Osteoblast (primary cell): Measurements from ENCODE around the gene ARL8A. TPM values are rescaled to one million over a fixed set of nuclear protein-coding genes. Genes with fewer than 3 reads are reported as not detected.

Source experiments
- DNase-seq: peaks from one replicate; pipeline ENCODE4 v3.0.0; 2011; ENCODE audit warnings: low spot score, mixed read lengths; ENCODE audit not compliant: insufficient read length; ENCODE audit errors: missing footprints
- H2AFZ ChIP-seq: 2 replicates; pipeline ENCODE4 v1.6.0; 2011; ENCODE audit warnings: mild to moderate bottlenecking, low read length
- H3K27ac ChIP-seq: 2 replicates; pipeline ENCODE4 v1.5.1; 2011; ENCODE audit warnings: mild to moderate bottlenecking, low read depth, low read length, moderate library complexity
- H3K27me3 ChIP-seq: 2 replicates; pipeline ENCODE4 v1.6.0; 2012; ENCODE audit warnings: mild to moderate bottlenecking, control low read depth, inconsistent platforms, low read length, moderate library complexity; ENCODE audit not compliant: insufficient read depth
- H3K36me3 ChIP-seq: 2 replicates; pipeline ENCODE4 v1.5.1; 2011; ENCODE audit warnings: mild to moderate bottlenecking, low read length, control low read depth, moderate library complexity; ENCODE audit not compliant: insufficient read depth
- H3K4me1 ChIP-seq: 2 replicates; pipeline ENCODE4 v1.5.1; 2011; ENCODE audit warnings: mild to moderate bottlenecking, low read length, control low read depth, moderate library complexity; ENCODE audit not compliant: insufficient read depth
- H3K4me2 ChIP-seq: 2 replicates; pipeline ENCODE4 v1.6.0; 2011; ENCODE audit warnings: mild to moderate bottlenecking, low read length; ENCODE audit not compliant: insufficient read depth
- H3K4me3 ChIP-seq: fragments of 200-600 bp; sonication (generic); 3 replicates; pipeline ENCODE4 v1.5.1; 2012; ENCODE audit warnings: mild to moderate bottlenecking, low read length, inconsistent platforms; ENCODE audit not compliant: insufficient read depth
- H3K79me2 ChIP-seq: 2 replicates; pipeline ENCODE4 v1.6.0; 2012; ENCODE audit warnings: mild to moderate bottlenecking, low read length, control low read depth, inconsistent platforms; ENCODE audit not compliant: insufficient read depth
- H3K9me3 ChIP-seq: 2 replicates; pipeline ENCODE4 v1.5.1; 2011; ENCODE audit warnings: low read depth, low read length, control low read depth
- H4K20me1 ChIP-seq: 2 replicates; pipeline ENCODE4 v1.6.0; 2012; ENCODE audit warnings: mild to moderate bottlenecking, low read length, control low read depth; ENCODE audit not compliant: insufficient read depth
- total RNA-seq: library from RNA; depleted of rRNA; stranded (reverse); fragments of >200 nt; gene quantifications from 2 replicates; pipeline ENCODE4 v1.2.3, GENCODE V29; 2012
- TF ChIP-seq, protein P1 (sequence below): IDR thresholded peaks from 2 replicates; pipeline ENCODE4 v1.5.1; 2011; ENCODE audit warnings: mild to moderate bottlenecking, low read depth, low read length, moderate library complexity; ENCODE audit errors: extremely low read depth

ARL8A gene
- total RNA-seq, 1 donor: 24.2 TPM

DNA sequence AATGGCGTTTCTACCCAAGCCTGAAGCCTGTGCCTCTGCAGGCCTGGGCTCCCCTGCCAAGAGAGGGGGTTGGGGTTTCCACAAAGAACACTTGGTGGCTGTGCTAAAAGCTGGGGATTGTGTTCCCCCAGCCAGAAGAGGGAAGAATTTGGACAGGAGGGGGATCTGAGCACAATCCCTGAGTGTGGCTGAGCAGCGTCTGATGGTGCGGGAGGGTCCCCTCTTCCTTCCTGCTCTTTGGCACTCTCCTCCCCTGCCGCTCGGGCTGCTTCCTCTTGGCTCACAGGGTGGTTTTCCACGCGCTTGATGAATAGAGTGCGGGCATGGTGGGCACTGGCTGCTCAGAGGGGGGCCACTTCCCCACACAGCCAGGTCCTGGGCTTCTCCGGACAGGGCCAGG, 18.1 kb downstream of the ARL8A start:
- peak; percentile 48 for DNase-seq

DNA sequence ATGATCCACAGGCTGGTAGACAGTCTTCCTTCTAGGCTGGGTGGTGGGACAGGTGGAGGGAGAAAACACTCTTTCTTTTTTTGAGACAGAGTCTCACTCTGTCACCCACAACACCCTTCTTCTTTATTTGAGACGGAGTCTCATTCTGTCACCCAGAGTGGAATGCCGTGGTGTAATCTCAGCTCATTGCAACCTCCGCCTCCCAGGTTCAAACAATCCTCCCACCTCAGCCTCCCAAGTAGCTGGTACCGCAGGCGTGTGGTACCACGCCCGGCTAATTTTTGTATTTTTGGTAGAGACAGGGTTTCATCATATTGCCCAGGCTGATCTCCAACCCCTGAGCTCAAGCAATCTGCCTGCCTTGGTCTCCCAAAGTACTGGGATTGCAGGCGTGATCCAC, 18.9 kb downstream of the ARL8A start:
- no peaks in the 10 kb centered on the region for H3K9me3 ChIP-seq
- no peak overlapping the region for H2AFZ ChIP-seq
- no peak for DNase-seq
- H3K36me3 ChIP-seq: no peaks in the 10 kb centered on the region
- H3K4me2 ChIP-seq: no peak overlapping the region
- H4K20me1 ChIP-seq: no peaks in the 10 kb centered on the region
- peaks cover 4% of the 10 kb centered on the region for H3K4me1 ChIP-seq
- peaks cover 14% of the 10 kb centered on the region for H3K27me3 ChIP-seq
- H3K79me2 ChIP-seq: no peaks in the 10 kb centered on the region
- no peak overlapping the region for H3K27ac ChIP-seq
- TF ChIP-seq, protein P1, sequence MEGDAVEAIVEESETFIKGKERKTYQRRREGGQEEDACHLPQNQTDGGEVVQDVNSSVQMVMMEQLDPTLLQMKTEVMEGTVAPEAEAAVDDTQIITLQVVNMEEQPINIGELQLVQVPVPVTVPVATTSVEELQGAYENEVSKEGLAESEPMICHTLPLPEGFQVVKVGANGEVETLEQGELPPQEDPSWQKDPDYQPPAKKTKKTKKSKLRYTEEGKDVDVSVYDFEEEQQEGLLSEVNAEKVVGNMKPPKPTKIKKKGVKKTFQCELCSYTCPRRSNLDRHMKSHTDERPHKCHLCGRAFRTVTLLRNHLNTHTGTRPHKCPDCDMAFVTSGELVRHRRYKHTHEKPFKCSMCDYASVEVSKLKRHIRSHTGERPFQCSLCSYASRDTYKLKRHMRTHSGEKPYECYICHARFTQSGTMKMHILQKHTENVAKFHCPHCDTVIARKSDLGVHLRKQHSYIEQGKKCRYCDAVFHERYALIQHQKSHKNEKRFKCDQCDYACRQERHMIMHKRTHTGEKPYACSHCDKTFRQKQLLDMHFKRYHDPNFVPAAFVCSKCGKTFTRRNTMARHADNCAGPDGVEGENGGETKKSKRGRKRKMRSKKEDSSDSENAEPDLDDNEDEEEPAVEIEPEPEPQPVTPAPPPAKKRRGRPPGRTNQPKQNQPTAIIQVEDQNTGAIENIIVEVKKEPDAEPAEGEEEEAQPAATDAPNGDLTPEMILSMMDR: no peak
- no peak overlapping the region for H3K4me3 ChIP-seq

More for the DNA sequence above, 18.1 kb downstream of the ARL8A start:
- H3K4me1 ChIP-seq: no peaks in the 10 kb centered on the region
- TF ChIP-seq, protein P1: no peak
- no peaks in the 10 kb centered on the region for H4K20me1 ChIP-seq
- no peak overlapping the region for H3K4me3 ChIP-seq
- peaks cover 13% of the 10 kb centered on the region for H3K27me3 ChIP-seq
- no peak overlapping the region for H3K27ac ChIP-seq
- no peak overlapping the region for H2AFZ ChIP-seq
- H3K4me2 ChIP-seq: no peak overlapping the region
- H3K36me3 ChIP-seq: no peaks in the 10 kb centered on the region
- no peaks in the 10 kb centered on the region for H3K9me3 ChIP-seq
- H3K79me2 ChIP-seq: no peaks in the 10 kb centered on the region

DNA sequence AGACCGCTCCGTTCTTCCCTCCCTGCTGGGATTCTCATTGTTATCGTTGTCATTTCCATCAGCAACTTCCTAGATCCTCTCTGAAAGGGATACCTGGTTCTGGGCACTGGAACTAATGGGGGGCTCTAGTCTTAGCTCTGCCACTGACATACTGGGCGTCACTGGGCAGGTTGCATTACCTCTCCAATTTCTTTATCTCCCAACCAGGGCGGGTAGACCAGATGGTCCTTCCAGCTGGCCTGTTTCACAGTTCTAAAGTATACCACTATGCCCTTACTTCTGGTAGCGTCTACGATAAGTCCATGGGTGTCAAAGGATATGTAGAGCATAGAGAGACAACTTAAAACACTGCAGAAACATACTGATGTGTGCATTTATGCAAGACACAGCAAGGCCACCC, 20.4 kb downstream of the ARL8A start:
- Histone ChIP-seq H2AFZ (no peak overlapping the region), H3K9me3 (no peaks in the 10 kb centered on the region), H3K4me1 (peaks cover 4% of the 10 kb centered on the region), H4K20me1 (no peaks in the 10 kb centered on the region), H3K4me3 (no peak overlapping the region), H3K79me2 (no peaks in the 10 kb centered on the region), H3K27me3 (peaks cover 14% of the 10 kb centered on the region), H3K27ac (no peak overlapping the region), H3K36me3 (no peaks in the 10 kb centered on the region), H3K4me2 (no peak overlapping the region)
- TF ChIP-seq, protein P1: no peak
- peak; percentile 19 for DNase-seq

DNA sequence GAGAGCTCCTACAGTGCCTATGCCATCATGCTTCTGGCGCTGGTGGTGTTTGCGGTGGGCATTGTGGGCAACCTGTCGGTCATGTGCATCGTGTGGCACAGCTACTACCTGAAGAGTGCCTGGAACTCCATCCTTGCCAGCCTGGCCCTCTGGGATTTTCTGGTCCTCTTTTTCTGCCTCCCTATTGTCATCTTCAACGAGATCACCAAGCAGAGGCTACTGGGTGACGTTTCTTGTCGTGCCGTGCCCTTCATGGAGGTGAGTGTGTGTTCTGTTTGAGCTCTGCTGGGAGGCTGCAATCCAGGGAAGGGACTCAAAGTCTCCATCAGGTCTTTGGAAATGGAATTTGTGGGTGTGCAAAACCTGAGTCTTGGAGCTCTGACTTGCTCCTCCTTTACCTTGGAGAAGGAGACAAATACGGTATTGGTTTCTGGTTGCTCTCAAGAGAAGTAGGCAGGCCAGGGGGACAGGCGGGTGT, 21.2 kb downstream of the ARL8A start:
- H3K4me3 ChIP-seq: no peak overlapping the region
- no peaks in the 10 kb centered on the region for H3K36me3 ChIP-seq
- H4K20me1 ChIP-seq: no peaks in the 10 kb centered on the region
- no peak overlapping the region for H3K27ac ChIP-seq
- no peaks in the 10 kb centered on the region for H3K79me2 ChIP-seq
- no peaks in the 10 kb centered on the region for H3K9me3 ChIP-seq
- H3K4me1 ChIP-seq: peaks cover 4% of the 10 kb centered on the region
- TF ChIP-seq, protein P1: no peak
- no peak overlapping the region for H2AFZ ChIP-seq
- H3K4me2 ChIP-seq: no peak overlapping the region
- DNase-seq: peak; percentile 26
- H3K27me3 ChIP-seq: peaks cover 14% of the 10 kb centered on the region
